Gastrocnemius medialis (tissue), 4 donors: ENCODE results near the gene LRCH1.

Source experiments
- POLR2A ChIP-seq, 2 donors: fragments of 450-650 bp; IDR thresholded peaks; one replicate each; pipeline ENCODE4 v1.6.1; 2017; ENCODE audit warnings: antibody characterized with exemption in 2 of 2, mild to moderate bottlenecking in 2 of 2, moderate library complexity in 2 of 2
- TF ChIP-seq, protein P1 (sequence below), 5 experiments: fragments of 450-650 bp in 3 of 5; fragments of 200-600 bp in 2 of 5; sonication (generic) in 2 of 5; IDR thresholded peaks in 4 of 5; conservative IDR thresholded peaks in 1 of 5; 1 replicate in 4 of 5; 2 replicates in 1 of 5; pipeline ENCODE4 v1.5.1; 2016 to 2019; ENCODE audit warnings: antibody characterized with exemption in 5 of 5, mild to moderate bottlenecking in 3 of 5, moderate library complexity in 3 of 5

DNA sequence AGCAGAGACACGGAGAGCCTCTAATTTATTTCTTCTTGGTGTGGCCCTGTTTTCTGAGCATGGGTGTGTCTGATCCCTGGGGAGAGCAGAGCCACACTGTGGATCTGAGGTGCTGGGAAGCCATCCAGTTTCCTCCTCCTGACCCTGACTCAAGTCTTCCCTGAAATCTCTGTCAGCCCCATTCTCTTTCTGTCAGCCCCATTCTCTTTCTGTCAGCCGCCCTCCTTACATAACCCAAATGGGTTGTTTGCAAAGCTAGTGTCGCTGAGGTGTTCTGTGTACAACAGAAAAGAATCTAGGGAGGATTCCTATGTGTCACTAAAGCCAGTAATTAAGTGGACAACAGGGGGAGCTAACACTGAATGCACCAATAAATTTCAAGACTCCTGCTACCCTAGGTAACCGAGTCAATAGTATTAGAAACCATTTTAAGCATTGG is 50.2 kb downstream of the LRCH1 start:
- TF ChIP-seq, protein P1, sequence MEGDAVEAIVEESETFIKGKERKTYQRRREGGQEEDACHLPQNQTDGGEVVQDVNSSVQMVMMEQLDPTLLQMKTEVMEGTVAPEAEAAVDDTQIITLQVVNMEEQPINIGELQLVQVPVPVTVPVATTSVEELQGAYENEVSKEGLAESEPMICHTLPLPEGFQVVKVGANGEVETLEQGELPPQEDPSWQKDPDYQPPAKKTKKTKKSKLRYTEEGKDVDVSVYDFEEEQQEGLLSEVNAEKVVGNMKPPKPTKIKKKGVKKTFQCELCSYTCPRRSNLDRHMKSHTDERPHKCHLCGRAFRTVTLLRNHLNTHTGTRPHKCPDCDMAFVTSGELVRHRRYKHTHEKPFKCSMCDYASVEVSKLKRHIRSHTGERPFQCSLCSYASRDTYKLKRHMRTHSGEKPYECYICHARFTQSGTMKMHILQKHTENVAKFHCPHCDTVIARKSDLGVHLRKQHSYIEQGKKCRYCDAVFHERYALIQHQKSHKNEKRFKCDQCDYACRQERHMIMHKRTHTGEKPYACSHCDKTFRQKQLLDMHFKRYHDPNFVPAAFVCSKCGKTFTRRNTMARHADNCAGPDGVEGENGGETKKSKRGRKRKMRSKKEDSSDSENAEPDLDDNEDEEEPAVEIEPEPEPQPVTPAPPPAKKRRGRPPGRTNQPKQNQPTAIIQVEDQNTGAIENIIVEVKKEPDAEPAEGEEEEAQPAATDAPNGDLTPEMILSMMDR (IDR thresholded peaks at IDR 0.05 in 4 of 5, conservative IDR thresholded peaks at IDR 0.05 in 1 of 5), result no peak
- TF ChIP-seq POLR2A (IDR thresholded peaks at IDR 0.05), result no peak
